Kidney (tissue), 14 donors: ENCODE data around the gene AOPEP. TPM values are rescaled to one million over a fixed set of nuclear protein-coding genes. Genes with fewer than 3 reads are reported as not detected.

ENCODE experiments used
- DNase-seq, 5 donors: peaks; one replicate each; pipeline ENCODE4 v3.0.0-alpha.2; 2013 to 2020
- FAIRE-seq: peaks from 2 replicates; lab custom pipeline; 2012; peaks lifted over from hg19 to GRCh38; lab: Jason Lieb, UNC
- H3K27ac ChIP-seq, 2 donors: one replicate each; pipeline ENCODE4 v1.7.0; 2013; ENCODE audit warnings: low read depth in 2 of 2, low read length in 2 of 2, inconsistent platforms in 1 of 2
- H3K27me3 ChIP-seq: one replicate; pipeline ENCODE4 v1.7.1; 2013; ENCODE audit warnings: low read length, inconsistent platforms; ENCODE audit not compliant: control insufficient read depth, insufficient read depth
- H3K36me3 ChIP-seq, 3 donors: one replicate each; pipeline versions ENCODE4 v1.7.0 to v1.7.1; 2013; ENCODE audit warnings: low read length in 3 of 3, control low read depth in 1 of 3, inconsistent platforms in 1 of 3; ENCODE audit not compliant: insufficient read depth in 3 of 3, control insufficient read depth in 2 of 3
- H3K4me1 ChIP-seq, 3 donors: one replicate each; pipeline versions ENCODE4 v1.7.0 to v1.7.1; 2013; ENCODE audit warnings: low read length in 3 of 3, inconsistent platforms in 1 of 3, low read depth in 1 of 3; ENCODE audit not compliant: control insufficient read depth in 2 of 3, insufficient read depth in 2 of 3
- H3K4me3 ChIP-seq, 3 donors: one replicate each; pipeline versions ENCODE4 v1.7.0 to v1.8.1; 2013; ENCODE audit warnings: low read length in 3 of 3, control low read depth in 1 of 3, inconsistent platforms in 1 of 3
- H3K9ac ChIP-seq, 3 donors: one replicate each; pipeline versions ENCODE4 v1.7.0 to v1.7.1; 2013; ENCODE audit warnings: low read length in 3 of 3, control low read depth in 1 of 3, inconsistent platforms in 1 of 3
- H3K9me3 ChIP-seq, 3 donors: one replicate each; pipeline versions ENCODE4 v1.7.0 to v1.7.1; 2013; ENCODE audit warnings: low read length in 3 of 3, control low read depth in 1 of 3, inconsistent platforms in 1 of 3; ENCODE audit not compliant: control insufficient read depth in 2 of 3, insufficient read depth in 1 of 3
- intact Hi-C: fragments of 100-400 bp; cut with DNase I; formaldehyde crosslinking; loops from one replicate; pipeline ENCODE4 v1.11.1; 2022
- polyA plus RNA-seq: library from polyadenylated mRNA; stranded (reverse); fragments of 350-450 nt; fragmentation: Illumina TruSeq; extraction: RNeasy Lipid Tissue Mini Kit (QIAGEN cat#74804); gene quantifications from one replicate; pipeline ENCODE4 v1.2.3, GENCODE V29; 2014; ENCODE audit warnings: low read depth, low replicate concordance; ENCODE audit not compliant: insufficient read depth
- total RNA-seq: library from RNA; stranded (reverse); fragmentation: NEBNext Ultra II Directional; extraction: Animal tissue kit (Norgen Biotek cat#: 25700); gene quantifications from one replicate; pipeline ENCODE4 v1.2.1, GENCODE V29; 2021
- TF ChIP-seq, protein P1 (sequence below): IDR thresholded peaks from 3 replicates; pipeline ENCODE4 v1.5.1; 2012; ENCODE audit warnings: mild to moderate bottlenecking, moderate library complexity, borderline replicate concordance; ENCODE audit not compliant: insufficient read depth; ENCODE audit errors: extremely low read depth
- donor health status: control.
- donor health status: control.
- donor health status: control.
- donor health status: control.
- donor health status: control.
- donor health status: DM: yes; HTN: yes; CAD: no.
- donor health status: Normal renal cell carcinoma (clear cell type).

Gene AOPEP
- total and polyA plus RNA-seq, 2 donors from 2014 or later = 52.2 to 119 TPM

DNA sequence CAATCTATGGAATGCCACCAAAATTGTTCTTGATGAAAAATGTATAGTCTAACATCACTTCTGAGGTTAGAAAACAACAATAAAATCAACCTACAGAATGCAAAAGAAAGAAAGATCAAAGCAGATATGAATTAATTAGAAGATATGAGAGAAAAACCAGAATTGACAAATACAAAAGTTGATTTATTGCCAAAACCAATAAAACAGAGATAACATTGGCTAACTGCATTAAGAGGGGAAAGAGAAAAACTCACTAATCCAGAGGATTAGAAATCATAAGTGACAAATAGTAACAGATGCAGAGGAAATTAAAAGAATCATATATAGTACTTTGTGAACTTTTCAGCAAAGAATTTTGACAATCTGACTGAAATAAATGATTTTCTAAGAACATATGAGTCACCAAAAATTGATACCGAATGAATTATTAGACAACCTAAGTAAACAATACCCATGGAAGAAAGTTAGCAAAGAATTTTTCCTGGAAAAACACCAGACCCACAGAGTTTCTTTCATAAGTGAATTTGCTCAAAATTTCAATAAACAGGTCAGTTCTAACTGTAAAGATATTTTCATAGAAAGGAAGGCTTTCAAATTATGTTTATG, 167.7 kb downstream of the AOPEP start:
- TF ChIP-seq, protein P1, sequence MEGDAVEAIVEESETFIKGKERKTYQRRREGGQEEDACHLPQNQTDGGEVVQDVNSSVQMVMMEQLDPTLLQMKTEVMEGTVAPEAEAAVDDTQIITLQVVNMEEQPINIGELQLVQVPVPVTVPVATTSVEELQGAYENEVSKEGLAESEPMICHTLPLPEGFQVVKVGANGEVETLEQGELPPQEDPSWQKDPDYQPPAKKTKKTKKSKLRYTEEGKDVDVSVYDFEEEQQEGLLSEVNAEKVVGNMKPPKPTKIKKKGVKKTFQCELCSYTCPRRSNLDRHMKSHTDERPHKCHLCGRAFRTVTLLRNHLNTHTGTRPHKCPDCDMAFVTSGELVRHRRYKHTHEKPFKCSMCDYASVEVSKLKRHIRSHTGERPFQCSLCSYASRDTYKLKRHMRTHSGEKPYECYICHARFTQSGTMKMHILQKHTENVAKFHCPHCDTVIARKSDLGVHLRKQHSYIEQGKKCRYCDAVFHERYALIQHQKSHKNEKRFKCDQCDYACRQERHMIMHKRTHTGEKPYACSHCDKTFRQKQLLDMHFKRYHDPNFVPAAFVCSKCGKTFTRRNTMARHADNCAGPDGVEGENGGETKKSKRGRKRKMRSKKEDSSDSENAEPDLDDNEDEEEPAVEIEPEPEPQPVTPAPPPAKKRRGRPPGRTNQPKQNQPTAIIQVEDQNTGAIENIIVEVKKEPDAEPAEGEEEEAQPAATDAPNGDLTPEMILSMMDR = no peak
- Histone ChIP-seq H3K4me3 (no peak overlapping the region), H3K27ac (no peak overlapping the region), H3K9me3 (peaks cover 0 to 9% (median 0%) of the 10 kb centered on the region in 3 donors), H3K27me3 (no peaks in the 10 kb centered on the region), H3K4me1 (no peaks in the 10 kb centered on the region), H3K9ac (no peak overlapping the region), H3K36me3 (no peaks in the 10 kb centered on the region)
- DNase-seq (no peak), FAIRE-seq (no peak)
- intact Hi-C loops = no loop called here

DNA sequence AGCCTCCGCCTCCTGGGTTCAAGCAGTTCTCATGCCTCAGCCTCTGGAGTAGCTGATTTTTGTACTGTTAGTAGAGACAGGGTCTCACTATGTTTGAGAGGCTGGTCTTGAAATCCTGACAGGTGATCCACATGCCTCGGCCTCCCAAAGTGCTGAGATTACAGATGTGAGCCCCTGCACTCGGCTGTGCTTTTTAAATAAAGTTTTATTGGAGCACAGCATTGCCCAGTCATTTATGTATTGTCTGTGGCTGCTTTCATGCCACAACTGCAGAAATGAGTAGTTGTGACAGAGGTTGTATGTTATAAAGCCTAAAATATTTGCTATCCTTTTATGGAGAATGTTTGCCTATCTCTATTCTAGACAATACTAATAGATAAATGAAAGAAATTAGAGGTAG, 169.2 kb downstream of the AOPEP start:
- TF ChIP-seq, protein P1 = no peak
- DNase-seq (no peak), FAIRE-seq (no peak)
- Histone ChIP-seq H3K36me3 (no peaks in the 10 kb centered on the region), H3K9ac (no peak overlapping the region), H3K9me3 (peaks cover 0 to 9% (median 0%) of the 10 kb centered on the region in 3 donors), H3K4me1 (no peaks in the 10 kb centered on the region), H3K4me3 (no peak overlapping the region), H3K27me3 (no peaks in the 10 kb centered on the region), H3K27ac (no peak overlapping the region)
- intact Hi-C loops = no loop called here

DNA sequence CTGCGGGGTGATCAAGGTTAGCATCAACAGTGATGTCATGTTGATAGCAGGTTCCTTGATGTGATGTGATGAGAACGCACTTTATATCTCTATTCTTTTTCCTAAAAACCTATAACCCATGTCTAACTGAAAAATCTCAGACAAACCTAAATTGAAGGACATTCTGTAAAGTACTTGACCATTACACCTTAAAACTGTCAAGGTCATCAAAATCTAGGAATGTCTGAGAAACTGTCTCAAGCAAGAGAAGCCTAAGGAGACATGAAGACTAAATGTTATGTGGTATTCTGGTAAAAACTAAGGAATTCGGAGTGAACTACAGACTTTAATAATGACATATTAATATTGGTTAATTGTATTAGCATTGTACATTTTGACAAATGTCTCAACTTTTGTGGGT, 170.0 kb downstream of the AOPEP start:
- TF ChIP-seq, protein P1 = no peak

More for the DNA sequence above, 170.0 kb downstream of the AOPEP start:
- intact Hi-C loops = no loop called here
- Histone ChIP-seq H3K27me3 (no peaks in the 10 kb centered on the region), H3K36me3 (no peaks in the 10 kb centered on the region), H3K4me3 (no peak overlapping the region), H3K4me1 (no peaks in the 10 kb centered on the region), H3K9me3 (peaks cover 0 to 1% (median 0%) of the 10 kb centered on the region in 3 donors), H3K27ac (no peak overlapping the region), H3K9ac (no peak overlapping the region)
- FAIRE-seq (no peak), DNase-seq (no peak)
